ENCODE measurements around the gene PREB. TPM values are rescaled to one million over a fixed set of nuclear protein-coding genes. Genes with fewer than 3 reads are reported as not detected.

PREB gene
- total RNA-seq, 1 donor from 2014 or later = 35.5 TPM

GRCh38 chr2:27081984-27082772, 52.3 kb downstream of the PREB start:
- Mint-ChIP-seq H3K27ac (ENCODE audit: unreplicated experiment) (no peak overlapping the region), H3K9me3 (ENCODE audit: unreplicated experiment) (peaks cover 14% of the 10 kb centered on the region), H3K36me3 (ENCODE audit: unreplicated experiment) (peaks cover 6% of the 10 kb centered on the region), H3K4me1 (ENCODE audit: low read depth, unreplicated experiment) (peaks cover 28% of the 10 kb centered on the region), H3K27me3 (ENCODE audit: unreplicated experiment) (peaks cover 14% of the 10 kb centered on the region), H3K4me3 (ENCODE audit: unreplicated experiment) (no peak overlapping the region)
- DNase-seq = no peak
- TF ChIP-seq, protein P1, sequence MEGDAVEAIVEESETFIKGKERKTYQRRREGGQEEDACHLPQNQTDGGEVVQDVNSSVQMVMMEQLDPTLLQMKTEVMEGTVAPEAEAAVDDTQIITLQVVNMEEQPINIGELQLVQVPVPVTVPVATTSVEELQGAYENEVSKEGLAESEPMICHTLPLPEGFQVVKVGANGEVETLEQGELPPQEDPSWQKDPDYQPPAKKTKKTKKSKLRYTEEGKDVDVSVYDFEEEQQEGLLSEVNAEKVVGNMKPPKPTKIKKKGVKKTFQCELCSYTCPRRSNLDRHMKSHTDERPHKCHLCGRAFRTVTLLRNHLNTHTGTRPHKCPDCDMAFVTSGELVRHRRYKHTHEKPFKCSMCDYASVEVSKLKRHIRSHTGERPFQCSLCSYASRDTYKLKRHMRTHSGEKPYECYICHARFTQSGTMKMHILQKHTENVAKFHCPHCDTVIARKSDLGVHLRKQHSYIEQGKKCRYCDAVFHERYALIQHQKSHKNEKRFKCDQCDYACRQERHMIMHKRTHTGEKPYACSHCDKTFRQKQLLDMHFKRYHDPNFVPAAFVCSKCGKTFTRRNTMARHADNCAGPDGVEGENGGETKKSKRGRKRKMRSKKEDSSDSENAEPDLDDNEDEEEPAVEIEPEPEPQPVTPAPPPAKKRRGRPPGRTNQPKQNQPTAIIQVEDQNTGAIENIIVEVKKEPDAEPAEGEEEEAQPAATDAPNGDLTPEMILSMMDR (IDR thresholded peaks at IDR 0.05; ENCODE audit: partially characterized antibody, unreplicated experiment) = no peak

Other genes with a start within 250 kb of the PREB start
- 49.2 TPM for gene MAPRE3, start 164.0 kb downstream of the PREB start, total RNA-seq (ENCODE audit: unreplicated experiment)
- gene TMEM214, start 101.7 kb downstream of the PREB start, total RNA-seq (ENCODE audit: unreplicated experiment) = 35.8 TPM
- gene AGBL5, start 83.0 kb downstream of the PREB start, total RNA-seq (ENCODE audit: unreplicated experiment) = 17.3 TPM
- 215 TPM for gene OST4, start 63.0 kb downstream of the PREB start, total RNA-seq (ENCODE audit: unreplicated experiment)
- 3.2 TPM for gene EMILIN1, start 56.0 kb downstream of the PREB start, total RNA-seq (ENCODE audit: unreplicated experiment)
- 5.3 TPM for gene KHK, start 47.9 kb downstream of the PREB start, total RNA-seq (ENCODE audit: unreplicated experiment)
- gene CGREF1, start 15.5 kb downstream of the PREB start, total RNA-seq (ENCODE audit: unreplicated experiment) = 1.3 TPM
- gene ABHD1, start 10.8 kb downstream of the PREB start, total RNA-seq (ENCODE audit: unreplicated experiment) = not detected
- gene PRR30, start 4.8 kb upstream of the PREB start, total RNA-seq (ENCODE audit: unreplicated experiment) = not detected
- not detected for gene TCF23, start 14.4 kb upstream of the PREB start, total RNA-seq (ENCODE audit: unreplicated experiment)
- 58.8 TPM for gene ATRAID, start 77.4 kb upstream of the PREB start, total RNA-seq (ENCODE audit: unreplicated experiment)
- gene SLC5A6, start 77.6 kb upstream of the PREB start, total RNA-seq (ENCODE audit: unreplicated experiment) = 40.0 TPM
- 38.5 TPM for gene CAD, start 82.7 kb upstream of the PREB start, total RNA-seq (ENCODE audit: unreplicated experiment)
- 1.3 TPM for gene SLC30A3, start 128.4 kb upstream of the PREB start, total RNA-seq (ENCODE audit: unreplicated experiment)
- gene DNAJC5G, start 140.8 kb upstream of the PREB start, total RNA-seq (ENCODE audit: unreplicated experiment) = not detected
- 2.0 TPM for gene TRIM54, start 147.8 kb upstream of the PREB start, total RNA-seq (ENCODE audit: unreplicated experiment)
- 1.9 TPM for gene UCN, start 173.8 kb upstream of the PREB start, total RNA-seq (ENCODE audit: unreplicated experiment)
- gene MPV17, start 188.5 kb upstream of the PREB start, total RNA-seq (ENCODE audit: unreplicated experiment) = 56.6 TPM
- gene GTF3C2, start 222.1 kb upstream of the PREB start, total RNA-seq (ENCODE audit: unreplicated experiment) = 111 TPM
- 53.6 TPM for gene EIF2B4, start 235.7 kb upstream of the PREB start, total RNA-seq (ENCODE audit: unreplicated experiment)
- 72.5 TPM for gene SNX17, start 236.0 kb upstream of the PREB start, total RNA-seq (ENCODE audit: unreplicated experiment)
- 30.2 TPM for gene ZNF513, start 246.1 kb upstream of the PREB start, total RNA-seq (ENCODE audit: unreplicated experiment)